ENCODE results near the gene TIAM2. TPM values are rescaled to one million over a fixed set of nuclear protein-coding genes. Genes with fewer than 3 reads are reported as not detected.

Gene TIAM2
- total and polyA plus RNA-seq, 10 of the 15 experiments (the other 5 are each of a cell fraction or from before 2014, with no cell fraction given) = 1.1 to 10.5 (median 2.3) TPM

- Histone ChIP-seq H3K4me1 (ENCODE audit: control insufficient read depth, insufficient read depth, low read length) (no peaks in the 10 kb centered on the region), H3K36me3 (ENCODE audit: control insufficient read depth in 2 of 2, insufficient read depth in 2 of 2, low read length in 1 of 2) (peaks cover 0 to 2% of the 10 kb centered on the region in 2 experiments; a peak in 2 of 4 replicates), H3K27me3 (replicated peaks in 1 of 2; ENCODE audit: control insufficient read depth in 2 of 2, insufficient read depth in 2 of 2, low read length in 1 of 2) (no peaks in the 10 kb centered on the region), H3K9me3 (replicated peaks; ENCODE audit: control insufficient read depth, insufficient read depth, low read length) (no peaks in the 10 kb centered on the region; the same call in 2 of the 3 replicates), H3K79me2 (ENCODE audit: control insufficient read depth, insufficient read depth, low read length) (no peaks in the 10 kb centered on the region), H4K20me1 (ENCODE audit: control insufficient read depth, insufficient read depth) (no peaks in the 10 kb centered on the region), H3K4me2 (ENCODE audit: control insufficient read depth, insufficient read depth) (no peak overlapping the region), H3K9ac (ENCODE audit: control insufficient read depth, insufficient read depth, low read length) (no peak overlapping the region), H3K4me3 (no peak overlapping the region), H2AFZ (ENCODE audit: control insufficient read depth, low read depth, low read length) (no peak overlapping the region), H3K27ac (ENCODE audit: control insufficient read depth, insufficient read depth) (no peak overlapping the region)
- ChIA-PET CTCF (interaction anchor here (1.1 to 3.1 kb wide), 3 partner anchors 53 to 65 kb away, joined by 3 to 12 read pairs (median 4); no protein-coding TSS in a partner anchor), POLR2A (no interaction called here), RAD21 (ENCODE audit: unreplicated experiment) (no interaction called here), SMC1A (ENCODE audit: uncharacterized antibody, unreplicated experiment) (interaction anchor here (0.9 to 1.2 kb wide), 2 partner anchors 10 to 26 kb away, joined by 3 to 4 read pairs; no protein-coding TSS in a partner anchor)
- no peak for FAIRE-seq
- TF ChIP-seq MTA2 (IDR thresholded peaks at IDR 0.05; ENCODE audit: low read depth) = no peak
- no peak for TF ChIP-seq NR2C2 (IDR thresholded peaks at IDR 0.05; ENCODE audit: borderline replicate concordance, control insufficient read depth, insufficient read length, low read depth)
- no peak for TF ChIP-seq ZNF274 (IDR thresholded peaks at IDR 0.05; ENCODE audit: insufficient read depth, insufficient read length)
- no peak for TF ChIP-seq FOXK2 (IDR thresholded peaks at IDR 0.05)
- TF ChIP-seq CBX3 (IDR thresholded peaks at IDR 0.05; ENCODE audit: borderline replicate concordance, low read depth) = no peak
- no peak for TF ChIP-seq TCF3 (IDR thresholded peaks at IDR 0.05; ENCODE audit: borderline replicate concordance, insufficient read depth, low read depth, low read length)
- no peak for TF ChIP-seq NFIC (IDR thresholded peaks at IDR 0.05; ENCODE audit: low read depth, low read length)
- TF ChIP-seq HDGF (IDR thresholded peaks at IDR 0.05) = no peak
- TF ChIP-seq RBBP5 (conservative IDR thresholded peaks at IDR 0.05) = no peak
- TF ChIP-seq SREBF1 (IDR thresholded peaks at IDR 0.05; ENCODE audit: low read length) = no peak
- no peak for TF ChIP-seq ATF7 (IDR thresholded peaks at IDR 0.05; ENCODE audit: low read depth)
- TF ChIP-seq MYC (IDR thresholded peaks at IDR 0.05; ENCODE audit: insufficient read depth, insufficient read length, insufficient replicate concordance, low read length, severe bottlenecking) = no peak
- TF ChIP-seq RAD21 (IDR thresholded peaks at IDR 0.05; ENCODE audit: insufficient read depth, low read depth, low read length) = no peak
- no peak for TF ChIP-seq NR2F1 (conservative IDR thresholded peaks at IDR 0.05)
- TF ChIP-seq MXI1 (IDR thresholded peaks at IDR 0.05; ENCODE audit: low read depth, low read length) = no peak
- TF ChIP-seq STAT1 (conservative IDR thresholded peaks at IDR 0.05) = no peak
- TF ChIP-seq ZNF384 (IDR thresholded peaks at IDR 0.05; ENCODE audit: borderline replicate concordance, low read depth, low read length) = no peak
- no peak for TF ChIP-seq ESRRA (IDR thresholded peaks at IDR 0.05; ENCODE audit: low read length)
- TF ChIP-seq IRF3 (IDR thresholded peaks at IDR 0.05) = no peak
- in situ Hi-C loops (cut with MboI) = no loop called here
- intact Hi-C loops (cut with micrococcal nuclease; ENCODE audit: unreplicated experiment) = loop anchor here (10.0 kb wide), 1 partner anchor 377 kb away; no protein-coding TSS in a partner anchor
- ATAC-seq = no peak
- BruUV-seq (replicated peaks) = no TSS peak
- WGBS (ENCODE audit: insufficient coverage, insufficient replicate concordance, low lambda C conversion rate, missing lambda C conversion rate) = 72% methylated on average over 8 of the region's 8 CpGs
- no peak for DNase-seq (ENCODE audit: low read depth, low spot score)
These were observed 246.9 kb downstream of the TIAM2 start for GRCh38 chr6:155241966-155242365.

Data from GM12878 (cell line).